Activated CD8-positive, alpha-beta memory T cell treated with anti-CD3 and anti-CD28 coated beads for 36 hours (primary cell): ENCODE results near the gene SUGCT. TPM values are rescaled to one million over a fixed set of nuclear protein-coding genes. Genes with fewer than 3 reads are reported as not detected.

Source experiments
- CTCF ChIA-PET: fragments of 350-600 bp; sonication (Branson Sonifier 250); formaldehyde crosslinking; loops from one replicate; lab custom pipeline; 2021; ENCODE audit warnings: antibody characterized with exemption; lab: Charles Lee
- POLR2A ChIA-PET: fragments of 350-600 bp; sonication (Branson Sonifier 250); formaldehyde crosslinking; loops from one replicate; lab custom pipeline; 2021; ENCODE audit warnings: antibody characterized with exemption; lab: Charles Lee
- total RNA-seq, 2 experiments: library from RNA; stranded (reverse); gene quantifications; one replicate each; pipeline ENCODE4 v1.2.3, GENCODE V29; 2021

SUGCT gene
- total RNA-seq, 2 experiments from 2014 or later = 1.1 to 1.3 TPM

DNA sequence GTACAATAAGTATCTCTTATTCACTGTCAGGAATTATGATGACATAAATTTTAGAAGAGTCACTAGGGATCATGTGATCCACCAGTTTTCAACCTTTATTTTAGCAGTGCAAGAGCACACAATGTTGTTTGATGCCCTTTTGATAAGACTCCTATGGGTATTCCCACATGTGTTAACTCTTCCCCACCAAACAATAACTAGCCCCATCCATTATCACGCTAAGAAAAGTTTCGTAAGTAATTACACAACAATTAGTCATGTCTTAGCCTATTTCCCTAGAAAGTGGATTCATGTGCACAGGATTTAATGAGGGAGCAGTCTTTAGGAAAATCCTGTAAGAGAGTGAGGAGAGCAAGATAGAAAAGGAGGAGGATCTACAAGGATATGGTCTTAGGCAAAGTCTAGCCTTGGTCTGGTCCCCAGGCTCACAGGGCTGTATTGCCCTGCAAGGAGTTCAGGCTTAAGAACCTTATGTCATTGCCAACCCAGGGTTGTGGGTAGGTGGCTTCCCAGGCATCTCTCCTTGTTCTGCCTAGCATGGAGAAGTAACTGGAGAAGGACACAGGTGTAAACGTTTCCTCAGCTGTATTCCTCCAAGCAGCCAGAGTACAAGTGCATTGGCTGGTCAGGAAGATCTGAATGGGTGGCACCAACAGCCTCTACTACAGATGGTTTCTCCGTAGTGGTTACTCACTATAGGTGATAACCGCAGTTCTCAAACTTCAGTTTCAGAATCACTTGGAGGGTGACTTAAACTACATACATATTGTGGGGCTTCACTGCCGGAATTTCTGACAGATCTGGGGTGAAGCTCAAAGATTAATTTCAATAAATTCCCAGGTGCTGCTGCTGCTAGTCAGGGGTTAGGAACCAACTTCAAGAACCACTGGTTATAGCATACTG is 574.5 kb downstream of the SUGCT start:
- POLR2A ChIA-PET = no interaction called here
- CTCF ChIA-PET = no interaction called here

DNA sequence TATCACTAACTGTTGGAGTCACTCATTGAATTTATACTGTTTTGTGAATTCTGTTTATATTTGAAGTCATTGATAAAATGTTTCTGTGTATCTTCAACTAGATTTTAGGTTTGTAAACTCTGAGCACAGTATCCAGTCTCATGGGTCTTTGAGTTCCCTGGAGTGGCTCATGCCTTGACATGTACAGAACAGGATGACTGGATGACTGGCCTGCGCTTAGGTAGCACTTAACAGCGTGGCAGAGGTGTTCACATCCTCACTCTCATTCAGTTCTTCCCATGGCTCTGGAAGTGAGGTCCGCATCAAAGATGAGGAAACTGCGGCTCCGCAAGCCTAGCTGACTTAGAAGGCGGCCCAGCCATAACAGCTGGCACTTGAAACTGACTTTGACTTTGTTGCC is 576.9 kb downstream of the SUGCT start:
- ChIA-PET POLR2A (no interaction called here), CTCF (no interaction called here)

DNA sequence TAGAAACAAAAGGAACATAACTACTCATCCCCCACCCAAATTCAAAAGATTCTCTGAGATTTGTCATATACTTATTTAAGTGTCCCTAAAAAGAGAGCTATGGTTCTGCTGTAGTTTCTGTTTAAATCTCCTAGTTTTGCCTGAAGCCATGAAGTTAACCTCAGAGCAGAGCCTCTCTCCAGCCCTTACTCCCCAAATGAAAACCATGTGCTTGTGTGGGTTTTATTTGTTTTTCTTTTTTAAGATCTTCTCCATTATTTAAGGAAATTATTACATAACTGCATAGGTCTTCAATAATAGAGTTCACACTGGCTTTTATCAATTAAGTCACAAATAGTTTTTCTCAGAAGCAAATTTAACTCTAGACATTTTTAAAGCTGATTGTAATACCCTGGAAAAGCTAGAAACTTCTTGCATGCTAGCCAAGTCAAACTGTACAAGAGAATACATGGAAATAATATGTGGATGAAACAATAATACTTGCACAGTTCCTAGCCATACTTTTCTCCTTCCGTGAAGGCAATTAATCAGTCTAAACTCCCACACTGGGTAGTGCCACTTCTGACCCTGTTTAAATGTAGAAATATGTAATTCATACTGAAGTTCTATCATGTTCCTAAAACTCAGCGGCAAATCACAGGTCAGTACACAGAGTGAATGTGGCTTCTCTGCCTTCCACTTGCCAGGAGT is 579.7 kb downstream of the SUGCT start:
- ChIA-PET CTCF (no interaction called here), POLR2A (no interaction called here)

DNA sequence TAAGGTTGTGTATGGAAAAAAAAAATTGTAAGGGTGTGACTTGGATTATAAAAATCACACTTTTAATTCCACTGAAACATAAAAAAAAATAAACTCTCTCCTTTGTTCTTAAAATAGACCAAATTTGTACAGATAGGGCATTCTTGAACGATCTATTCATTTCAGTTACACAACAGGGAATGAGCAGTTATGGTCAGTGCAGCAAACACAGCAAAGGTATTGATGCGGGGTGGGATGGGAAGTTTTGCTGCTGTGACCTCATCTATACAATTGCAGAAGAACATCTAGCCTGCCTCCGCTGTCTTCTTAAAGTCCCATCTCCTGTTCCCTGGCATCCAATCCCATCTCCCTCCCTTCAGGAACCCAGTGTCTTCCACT is 580.2 kb downstream of the SUGCT start:
- CTCF ChIA-PET = no interaction called here

DNA sequence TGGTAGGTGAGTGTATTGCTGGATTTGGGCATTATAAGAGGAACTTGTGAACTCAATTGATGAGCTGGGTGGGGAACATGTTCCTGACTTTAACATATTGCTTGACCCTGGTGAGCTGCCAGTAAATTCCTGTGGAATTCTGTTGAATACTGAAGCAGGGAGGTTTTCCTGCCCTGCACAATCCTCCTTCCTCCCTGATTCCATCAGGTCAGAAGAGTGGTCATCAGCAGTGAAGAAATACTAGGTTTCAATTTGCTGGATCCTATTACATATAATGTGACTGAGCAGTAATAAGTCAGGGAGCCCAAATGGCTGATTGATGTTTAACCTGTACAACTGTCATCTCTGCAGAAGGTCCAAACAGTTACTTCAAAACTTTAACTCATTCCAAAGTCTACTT is 581.2 kb downstream of the SUGCT start:
- ChIA-PET CTCF (interaction anchor here (1.1 kb wide), 1 partner anchor 14 kb away, joined by 3 read pairs; no protein-coding TSS in a partner anchor), POLR2A (no interaction called here)

More for the DNA sequence above, 580.2 kb downstream of the SUGCT start:
- POLR2A ChIA-PET = no interaction called here

DNA sequence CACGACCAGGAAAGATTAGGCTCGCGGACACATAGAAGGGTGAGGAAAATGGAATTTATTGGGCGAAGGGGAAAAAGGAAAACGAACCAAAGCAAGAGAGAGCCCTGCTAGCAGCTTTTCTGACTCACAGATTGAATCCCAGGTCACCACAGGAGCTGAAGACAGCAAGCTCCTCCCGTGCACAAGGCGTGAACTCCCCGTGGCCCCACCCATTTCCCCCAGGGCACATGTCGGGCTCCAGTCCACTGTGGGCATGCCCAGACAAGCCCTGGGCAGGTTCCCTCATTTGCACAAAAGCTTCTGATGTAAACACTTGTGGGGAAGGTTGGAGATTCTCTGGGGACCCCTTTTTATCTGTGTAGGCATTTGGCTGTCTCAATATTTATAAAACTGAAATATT is 582.4 kb downstream of the SUGCT start:
- ChIA-PET CTCF (no interaction called here), POLR2A (no interaction called here)

DNA sequence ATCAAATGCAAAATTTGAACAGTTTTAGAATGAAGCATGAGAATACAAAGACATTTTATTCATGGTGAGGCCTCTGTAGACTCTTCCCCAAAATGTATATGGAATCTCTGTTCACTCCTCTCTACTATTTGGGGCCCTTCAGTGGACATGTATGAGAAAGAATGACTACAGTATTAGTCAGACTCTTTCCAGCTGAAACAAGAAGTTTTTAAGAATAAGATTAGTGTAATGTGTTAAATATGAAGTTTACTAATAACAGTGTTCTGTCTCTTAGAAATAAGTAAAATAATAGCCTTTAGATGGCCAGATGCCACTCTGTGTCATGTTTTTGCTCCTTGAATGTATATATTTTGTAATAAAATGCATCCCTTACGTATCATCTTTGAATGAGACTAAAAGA is 585.6 kb downstream of the SUGCT start:
- CTCF ChIA-PET = no interaction called here
- POLR2A ChIA-PET = no interaction called here

DNA sequence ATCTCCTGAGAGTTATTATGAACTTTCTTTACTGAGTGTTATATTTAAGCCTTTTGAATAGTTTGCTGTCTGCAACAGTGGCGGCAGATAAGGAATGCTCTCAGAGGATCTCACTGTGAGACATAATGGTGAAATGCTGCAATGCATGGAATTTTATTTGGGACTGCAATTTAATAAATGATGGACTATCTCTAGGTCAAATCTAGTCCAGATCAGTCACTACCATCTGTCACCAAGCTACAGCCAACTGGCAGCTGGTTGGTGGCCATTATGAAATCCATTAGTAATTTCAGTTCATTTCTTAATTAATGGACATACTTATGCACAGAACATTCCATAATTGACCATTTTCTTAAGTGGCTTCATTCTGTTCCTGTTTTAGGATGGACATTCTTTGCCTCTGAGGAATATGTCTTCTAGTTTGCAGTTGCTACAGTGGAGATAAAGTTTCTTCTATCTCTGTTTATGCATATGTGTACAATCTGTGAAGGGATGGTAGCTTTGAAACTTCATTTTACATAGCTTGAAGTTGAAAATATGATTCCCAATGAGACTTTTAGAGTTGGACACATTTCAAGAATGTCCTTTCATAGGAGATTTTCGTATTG is 586.6 kb downstream of the SUGCT start:
- ChIA-PET CTCF (no interaction called here), POLR2A (no interaction called here)

DNA sequence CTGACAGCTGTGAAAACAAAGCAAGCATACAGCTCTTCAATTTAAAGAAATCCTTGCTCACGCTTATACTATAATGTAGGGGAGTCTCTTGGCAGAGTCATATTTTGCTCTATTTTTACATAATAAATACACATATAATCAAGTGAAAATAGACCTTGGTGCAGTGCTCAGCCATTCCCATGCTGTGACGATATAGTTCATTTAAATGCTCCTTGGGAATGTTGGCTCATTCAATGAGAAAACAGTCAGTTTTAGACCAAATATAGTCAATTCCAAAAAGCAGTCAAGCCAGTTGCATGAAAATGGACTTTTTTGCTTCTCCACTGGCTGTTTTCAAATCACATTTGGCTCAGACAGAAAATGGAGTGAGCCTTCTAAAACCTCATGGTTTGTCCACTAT is 587.4 kb downstream of the SUGCT start:
- ChIA-PET POLR2A (no interaction called here), CTCF (no interaction called here)

DNA sequence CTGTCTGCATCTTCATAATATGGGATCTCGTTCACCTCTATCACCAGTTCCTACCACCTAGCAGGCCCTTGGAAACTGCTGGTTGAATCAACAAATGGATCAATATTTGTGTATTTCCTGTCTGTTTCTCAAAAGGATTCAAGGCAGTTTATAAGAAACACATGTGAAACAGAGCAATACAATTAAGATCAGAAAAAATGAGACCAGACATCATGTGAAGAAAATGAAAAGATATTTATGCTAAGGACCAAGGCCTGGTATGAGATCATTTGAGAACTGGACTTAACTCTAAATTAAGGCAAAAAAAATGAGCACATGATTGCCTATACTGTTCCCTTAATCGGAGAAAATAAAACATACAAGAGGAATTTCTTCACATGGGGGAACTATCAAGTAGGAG is 589.0 kb downstream of the SUGCT start:
- ChIA-PET CTCF (no interaction called here), POLR2A (no interaction called here)

DNA sequence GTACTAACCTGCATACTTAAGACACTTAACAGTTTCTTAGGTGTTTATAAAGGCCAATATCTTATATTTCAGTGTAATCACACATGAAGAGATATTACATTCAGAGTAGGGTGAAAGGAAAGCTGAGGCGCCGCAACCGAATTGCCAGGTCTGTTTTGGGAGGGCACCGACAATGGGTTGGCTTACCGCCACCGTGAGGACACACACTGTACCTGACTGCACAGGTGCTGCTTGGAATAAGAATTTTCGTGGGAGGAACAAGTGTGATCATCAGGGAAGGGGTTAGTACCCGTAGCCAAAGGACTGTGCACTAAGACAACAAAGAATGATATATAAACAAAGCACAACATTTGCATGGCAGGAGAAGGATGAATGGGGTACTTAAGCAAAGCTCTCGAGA is 591.8 kb downstream of the SUGCT start:
- POLR2A ChIA-PET = no interaction called here
- CTCF ChIA-PET = no interaction called here

DNA sequence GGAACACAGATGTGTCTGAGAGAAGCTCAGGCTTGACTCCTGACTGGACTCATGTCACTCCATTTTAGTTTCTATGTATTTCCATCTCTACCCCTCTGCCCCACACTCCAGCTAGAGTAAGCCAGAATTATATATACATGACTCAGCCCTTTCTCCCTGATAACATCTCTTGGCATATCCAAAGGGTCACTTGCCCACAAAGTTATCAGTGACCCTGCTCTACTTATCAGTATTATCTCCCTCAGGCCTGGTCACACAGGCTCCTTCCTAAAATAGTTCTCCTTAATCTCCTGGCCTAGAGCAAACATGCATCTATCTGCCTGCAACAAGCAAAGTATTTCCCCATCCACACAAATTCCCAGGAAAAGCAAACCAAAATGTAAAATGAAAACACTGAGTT is 598.3 kb downstream of the SUGCT start:
- POLR2A ChIA-PET = no interaction called here
- CTCF ChIA-PET = no interaction called here

DNA sequence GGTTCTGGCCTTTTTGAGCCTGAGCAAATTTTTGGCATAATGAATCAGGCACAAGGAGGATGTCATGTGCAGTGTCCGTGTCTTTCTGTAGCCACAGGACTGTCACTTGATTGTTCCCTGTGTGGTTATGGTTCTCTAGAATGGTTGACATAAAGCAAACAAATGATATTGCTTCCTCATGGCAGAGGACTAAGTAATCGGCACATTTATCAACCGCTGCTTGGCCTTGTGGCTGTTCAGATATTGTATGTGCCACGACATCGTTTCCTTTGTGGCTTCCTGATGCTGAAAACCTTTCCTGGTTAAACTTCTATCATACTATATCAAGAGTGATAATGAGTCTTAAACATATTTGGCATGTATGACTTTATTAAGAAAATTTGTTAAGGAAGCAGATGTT is 598.8 kb downstream of the SUGCT start:
- CTCF ChIA-PET = no interaction called here
- POLR2A ChIA-PET = no interaction called here

DNA sequence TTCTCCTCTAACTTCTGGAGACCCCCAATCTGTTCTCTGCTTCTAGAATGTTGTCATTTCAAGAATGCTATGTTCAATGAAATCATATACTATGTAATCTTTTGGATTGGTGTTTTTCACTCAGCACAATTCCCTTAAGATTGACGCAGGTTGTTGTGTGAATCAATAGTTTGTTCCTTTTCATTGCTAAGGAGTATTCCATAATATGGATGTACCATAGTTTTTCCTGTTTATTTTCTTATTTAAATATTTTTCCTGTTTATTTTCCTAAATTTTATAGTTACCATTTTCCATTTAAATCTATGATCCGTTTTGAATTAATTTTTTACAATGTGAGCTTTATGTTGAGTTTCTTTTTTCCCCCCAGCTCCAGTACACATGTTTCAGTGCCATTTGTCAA is 604.5 kb downstream of the SUGCT start:
- CTCF ChIA-PET = no interaction called here
- POLR2A ChIA-PET = no interaction called here

DNA sequence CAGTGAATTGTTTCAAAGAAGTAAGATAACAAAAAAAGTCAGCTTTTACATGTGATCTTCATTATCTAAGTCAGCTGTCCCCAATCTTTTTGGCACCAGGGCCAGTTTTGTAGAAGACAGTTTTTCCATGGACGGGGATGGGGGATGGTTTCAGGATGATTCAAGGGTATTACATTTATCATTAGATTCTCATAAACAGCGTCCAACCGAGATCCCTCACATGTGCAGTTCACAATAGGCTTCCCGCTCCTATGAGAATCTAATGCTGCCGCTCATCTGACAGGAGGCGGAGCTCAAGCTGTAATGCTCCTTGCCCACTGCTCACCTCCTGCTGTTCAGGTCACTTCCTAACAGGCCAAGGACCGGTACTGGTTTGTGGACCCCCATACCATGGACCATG is 607.5 kb downstream of the SUGCT start:
- CTCF ChIA-PET = no interaction called here
- POLR2A ChIA-PET = no interaction called here

DNA sequence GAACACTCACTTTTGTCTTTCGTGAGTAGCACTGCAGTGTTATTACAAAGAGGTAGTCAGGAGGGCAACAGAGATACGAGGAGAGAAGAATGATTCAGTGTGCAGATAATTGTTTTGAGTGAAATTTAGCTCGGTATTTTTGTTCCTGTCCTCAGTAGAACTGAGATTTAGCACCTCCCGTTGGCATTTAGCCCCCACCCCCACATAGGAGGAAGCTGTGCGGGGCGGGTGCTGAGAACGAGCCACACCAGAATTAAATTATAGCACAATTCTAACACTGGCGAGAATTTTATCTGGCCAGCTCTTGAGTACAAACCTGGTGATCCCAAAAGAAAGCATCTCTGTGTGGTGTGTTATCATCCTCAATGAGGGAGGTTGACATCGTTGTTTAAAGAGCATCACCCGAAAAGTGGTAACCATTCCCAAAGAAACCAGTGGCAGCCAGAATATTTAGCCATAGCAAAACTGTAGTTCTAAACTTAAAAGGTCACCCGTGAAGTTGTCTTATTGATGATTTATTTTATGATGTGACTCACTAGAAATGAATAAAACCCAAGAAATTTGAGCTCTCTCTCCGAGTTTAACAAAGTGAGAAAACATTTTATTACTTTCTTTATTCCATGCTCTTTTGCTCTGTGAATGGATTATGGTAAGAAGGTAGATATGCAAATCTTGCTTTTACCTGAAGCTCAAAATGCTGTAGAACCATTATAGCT is 612.2 kb downstream of the SUGCT start:
- ChIA-PET POLR2A (no interaction called here), CTCF (interaction anchor here (0.7 kb wide), 1 partner anchor 9 kb away, joined by 3 read pairs; no protein-coding TSS in a partner anchor)

DNA sequence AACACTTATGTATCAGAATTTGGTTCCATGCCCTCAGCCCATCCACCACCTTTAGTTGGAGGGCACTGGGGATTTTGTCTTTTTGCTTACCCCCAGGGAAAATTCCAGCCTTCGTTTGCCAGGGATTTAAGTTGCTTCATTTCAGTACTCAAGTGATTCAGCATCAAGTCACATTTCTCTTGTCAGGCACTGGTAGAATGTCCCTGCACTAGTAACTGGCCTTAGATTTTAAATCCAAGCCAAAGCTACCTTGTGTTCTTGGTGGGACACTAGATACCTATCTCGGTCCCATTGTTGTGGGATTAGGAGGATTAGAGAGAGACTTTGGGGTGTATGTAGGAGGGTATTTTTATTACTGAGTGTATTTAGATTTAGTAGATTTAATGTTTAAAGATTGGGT is 613.1 kb downstream of the SUGCT start:
- ChIA-PET POLR2A (no interaction called here), CTCF (interaction anchor here (0.7 kb wide), 1 partner anchor 238 kb away, joined by 3 read pairs; no protein-coding TSS in a partner anchor)

DNA sequence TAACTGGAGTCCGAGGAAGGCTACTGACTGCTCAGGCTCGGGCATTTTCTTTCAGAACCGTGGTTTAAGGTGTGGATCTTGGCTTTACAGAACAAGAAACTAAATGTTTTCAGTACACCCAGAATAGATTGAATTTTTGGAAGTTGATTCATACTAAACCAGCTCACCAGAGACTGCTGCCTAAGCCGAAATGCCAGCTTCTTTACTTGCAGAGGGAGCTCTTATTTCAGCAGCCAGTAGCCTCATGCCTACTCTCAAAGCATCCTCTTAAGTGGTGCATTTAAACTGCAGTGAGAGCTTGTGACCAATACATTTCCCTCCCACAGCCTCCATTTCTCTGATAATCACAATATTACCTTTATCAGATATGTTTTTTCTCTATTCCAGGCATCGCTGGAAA is 615.1 kb downstream of the SUGCT start:
- POLR2A ChIA-PET = no interaction called here
- CTCF ChIA-PET = no interaction called here

DNA sequence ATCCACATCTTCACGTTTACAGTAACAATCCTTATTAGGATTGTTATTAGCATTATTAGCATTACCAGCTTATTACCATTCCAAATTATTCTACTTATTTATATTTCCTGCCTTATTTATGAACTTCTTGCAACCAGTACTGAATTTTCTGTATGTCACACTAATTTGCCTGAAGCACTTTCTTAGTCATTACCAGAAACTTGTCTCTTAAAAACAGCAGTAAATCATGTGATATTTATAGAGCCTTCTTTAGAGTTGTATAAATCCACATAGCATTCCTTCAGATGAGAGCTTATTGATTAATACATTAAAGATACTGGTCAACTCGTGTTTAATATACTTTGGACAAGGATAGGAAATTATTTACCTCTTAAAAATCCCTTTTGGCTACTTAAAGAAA is 618.6 kb downstream of the SUGCT start:
- ChIA-PET POLR2A (no interaction called here), CTCF (no interaction called here)

DNA sequence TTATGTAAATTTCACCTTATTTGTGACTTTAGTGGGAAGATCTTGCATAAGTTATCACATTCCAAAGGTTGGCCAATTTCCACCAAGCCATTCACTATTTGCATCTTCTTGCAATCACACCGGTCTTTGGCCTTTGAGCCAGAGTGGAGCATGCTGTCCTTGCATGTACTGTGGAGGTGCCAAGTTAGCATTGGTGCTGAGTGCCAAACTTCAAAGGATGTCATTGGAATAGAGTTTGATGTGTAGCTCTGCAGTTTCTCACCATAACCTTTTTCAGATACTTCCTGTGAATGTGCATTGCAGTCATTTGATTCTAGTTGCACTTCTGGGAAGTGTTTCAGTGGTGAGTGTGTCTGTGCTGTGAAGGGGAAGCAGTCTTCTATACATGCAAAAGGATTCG is 620.6 kb downstream of the SUGCT start:
- POLR2A ChIA-PET = no interaction called here
- CTCF ChIA-PET = interaction anchor here (0.9 kb wide), 1 partner anchor 9 kb away, joined by 3 read pairs; no protein-coding TSS in a partner anchor
